Testis (tissue), 2 donors: Measurements from ENCODE around the gene DNASE1L3.

ENCODE experiments used
- CTCF ChIP-seq, 3 experiments: fragments of 450-650 bp in 2 of 3; fragments of 200-600 bp in 1 of 3; sonication (generic) in 1 of 3; IDR thresholded peaks; one replicate each; pipeline ENCODE4 v1.5.1; 2016 to 2019; ENCODE audit warnings: antibody characterized with exemption in 3 of 3, mild to moderate bottlenecking in 2 of 3, moderate library complexity in 1 of 3
- POLR2A ChIP-seq: fragments of 450-650 bp; IDR thresholded peaks from one replicate; pipeline ENCODE4 v1.6.1; 2017; ENCODE audit warnings: antibody characterized with exemption, mild to moderate bottlenecking, moderate library complexity

- TF ChIP-seq CTCF (IDR thresholded peaks at IDR 0.05) (no peak), POLR2A (no peak)
Measured at GRCh38 chr3:58173029-58173668, 37.6 kb downstream of the DNASE1L3 start.
